ENCODE results near the gene PLIN4.

The PLIN4 gene

GRCh38 chr19:4457654-4458395 is 60.5 kb downstream of the PLIN4 start, which contains the start of gene UBXN6:
Gene UBXN6, minus strand, starts transcription at chr19:4457794. Its CDS starts 97 bp downstream, at chr19:4457697.
- TF ChIP-seq, protein P1, sequence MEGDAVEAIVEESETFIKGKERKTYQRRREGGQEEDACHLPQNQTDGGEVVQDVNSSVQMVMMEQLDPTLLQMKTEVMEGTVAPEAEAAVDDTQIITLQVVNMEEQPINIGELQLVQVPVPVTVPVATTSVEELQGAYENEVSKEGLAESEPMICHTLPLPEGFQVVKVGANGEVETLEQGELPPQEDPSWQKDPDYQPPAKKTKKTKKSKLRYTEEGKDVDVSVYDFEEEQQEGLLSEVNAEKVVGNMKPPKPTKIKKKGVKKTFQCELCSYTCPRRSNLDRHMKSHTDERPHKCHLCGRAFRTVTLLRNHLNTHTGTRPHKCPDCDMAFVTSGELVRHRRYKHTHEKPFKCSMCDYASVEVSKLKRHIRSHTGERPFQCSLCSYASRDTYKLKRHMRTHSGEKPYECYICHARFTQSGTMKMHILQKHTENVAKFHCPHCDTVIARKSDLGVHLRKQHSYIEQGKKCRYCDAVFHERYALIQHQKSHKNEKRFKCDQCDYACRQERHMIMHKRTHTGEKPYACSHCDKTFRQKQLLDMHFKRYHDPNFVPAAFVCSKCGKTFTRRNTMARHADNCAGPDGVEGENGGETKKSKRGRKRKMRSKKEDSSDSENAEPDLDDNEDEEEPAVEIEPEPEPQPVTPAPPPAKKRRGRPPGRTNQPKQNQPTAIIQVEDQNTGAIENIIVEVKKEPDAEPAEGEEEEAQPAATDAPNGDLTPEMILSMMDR (IDR thresholded peaks at IDR 0.05; ENCODE audit: low read depth, low read length), result no peak
- Histone ChIP-seq H3K4me3 (ENCODE audit: low read depth, low read length) (peak within 1 kb of the TSS; percentile 78), H3K9me3 (no peaks in the 10 kb centered on the region), H3K36me3 (peaks cover 7% of the 10 kb centered on the region; the same call in 1 of the 2 replicates), H3K4me1 (peaks cover 4% of the 10 kb centered on the region; the same call in 1 of the 2 replicates), H3K27me3 (no peaks in the 10 kb centered on the region)
- DNase-seq, result peak; percentile 98

- TF ChIP-seq, protein P1 (IDR thresholded peaks at IDR 0.05; ENCODE audit: low read depth, low read length), result no peak
- peaks cover 4% of the 10 kb centered on the region; the same call in 1 of the 2 replicates for H3K4me1 ChIP-seq
- no peaks in the 10 kb centered on the region for H3K27me3 ChIP-seq
- H3K4me3 ChIP-seq (ENCODE audit: low read depth, low read length), result peak overlapping the region; percentile 78
- peak; percentile 80 for DNase-seq
- no peaks in the 10 kb centered on the region for H3K9me3 ChIP-seq
- H3K36me3 ChIP-seq, result peaks cover 11% of the 10 kb centered on the region
Measured at GRCh38 chr19:4456843-4457653, 61.2 kb downstream of the PLIN4 start.

DNA sequence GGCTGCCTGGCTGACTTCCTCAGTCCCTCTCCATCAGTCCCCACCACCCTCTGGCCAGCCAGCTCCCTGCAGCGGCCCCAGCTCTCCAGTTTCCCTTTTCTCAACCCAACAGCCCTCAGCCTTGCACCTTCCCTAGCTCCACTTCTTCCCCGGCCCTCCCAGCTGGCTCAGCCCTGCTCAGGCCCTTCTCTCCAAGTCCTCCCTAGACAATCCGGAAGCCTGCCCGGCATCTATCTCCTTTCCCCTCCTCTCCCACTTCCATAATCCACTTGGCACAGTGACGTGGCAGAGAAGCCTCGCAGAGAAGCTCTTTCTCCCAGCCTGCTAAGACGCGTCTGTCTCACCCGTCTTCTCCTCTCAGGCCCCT is 61.8 kb downstream of the PLIN4 start:
- peak overlapping the region; percentile 78 for H3K4me3 ChIP-seq (ENCODE audit: low read depth, low read length)
- peak; percentile 47 for DNase-seq
- TF ChIP-seq, protein P1 (IDR thresholded peaks at IDR 0.05; ENCODE audit: low read depth, low read length), result no peak
- no peaks in the 10 kb centered on the region for H3K9me3 ChIP-seq
- H3K27me3 ChIP-seq, result no peaks in the 10 kb centered on the region
- peaks cover 12% of the 10 kb centered on the region for H3K36me3 ChIP-seq
- peaks cover 4% of the 10 kb centered on the region; the same call in 1 of the 2 replicates for H3K4me1 ChIP-seq

DNA sequence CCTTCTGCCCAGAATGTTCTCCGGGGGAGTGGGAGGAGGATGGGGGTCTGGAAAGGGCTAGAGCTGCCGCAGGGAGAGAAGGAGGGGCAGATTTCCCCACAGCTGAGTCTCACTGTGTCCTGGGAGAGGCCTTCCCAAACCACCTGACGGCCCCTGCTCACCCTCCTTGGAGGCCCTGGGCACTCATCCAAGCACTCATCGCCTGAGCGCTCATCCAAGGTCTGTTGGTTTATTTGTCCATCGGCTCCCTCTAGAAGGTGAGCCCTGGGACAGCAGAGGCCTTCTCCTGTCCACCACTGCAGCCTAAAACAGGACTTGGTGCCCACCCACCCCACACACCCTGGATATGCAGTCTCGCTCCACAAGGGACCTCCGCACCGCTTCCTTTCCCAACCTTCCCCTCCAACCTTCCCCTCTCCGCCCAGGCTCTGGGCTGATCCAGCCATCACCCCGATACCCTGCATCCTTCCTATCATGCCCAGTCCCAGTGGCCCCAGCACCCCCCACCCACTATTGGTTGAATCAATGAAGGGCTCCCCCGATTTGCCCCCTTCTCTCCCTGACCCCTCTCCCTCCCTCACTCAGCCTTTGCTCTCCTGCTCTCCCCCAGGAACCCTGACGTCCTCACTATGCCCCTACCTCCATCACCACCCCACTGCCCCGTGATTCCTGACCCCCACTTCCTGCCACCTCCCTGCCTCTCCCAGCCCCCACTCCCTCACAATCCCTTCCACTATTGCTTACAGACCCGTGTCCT is 62.4 kb downstream of the PLIN4 start:
- Histone ChIP-seq H3K27me3 (no peaks in the 10 kb centered on the region), H3K36me3 (peaks cover 15% of the 10 kb centered on the region), H3K9me3 (no peaks in the 10 kb centered on the region), H3K4me1 (peaks cover 4% of the 10 kb centered on the region; the same call in 1 of the 2 replicates), H3K4me3 (ENCODE audit: low read depth, low read length) (peak overlapping the region; percentile 78)
- DNase-seq, result peak; percentile 48
- TF ChIP-seq, protein P1 (IDR thresholded peaks at IDR 0.05; ENCODE audit: low read depth, low read length), result no peak

GRCh38 chr19:4454747-4455718 is 63.3 kb downstream of the PLIN4 start:
- no peaks in the 10 kb centered on the region for H3K27me3 ChIP-seq
- no peaks in the 10 kb centered on the region for H3K9me3 ChIP-seq
- peaks cover 15% of the 10 kb centered on the region for H3K36me3 ChIP-seq
- TF ChIP-seq, protein P1 (IDR thresholded peaks at IDR 0.05; ENCODE audit: low read depth, low read length), result no peak
- DNase-seq, result no peak
- peaks cover 4% of the 10 kb centered on the region; the same call in 1 of the 2 replicates for H3K4me1 ChIP-seq
- H3K4me3 ChIP-seq (ENCODE audit: low read depth, low read length), result no peak overlapping the region

Data from BE2C (cell line).